B cell (primary cell): ENCODE data around the gene ZFP64.

Experiments
- CTCF ChIP-seq: fragments of 200-600 bp; IDR thresholded peaks from one replicate; pipeline ENCODE4 v1.8.0; 2022; ENCODE audit warnings: antibody characterized with exemption, mild to moderate bottlenecking
- EZH2 ChIP-seq: IDR thresholded peaks from 2 replicates; pipeline ENCODE4 v1.6.1; 2012; ENCODE audit warnings: borderline replicate concordance, low read depth, mild to moderate bottlenecking, moderate library complexity, low read length; ENCODE audit not compliant: insufficient read depth, poor library complexity, severe bottlenecking

- TF ChIP-seq EZH2 (no peak), CTCF (no peak)
Measured at GRCh38 chr20:52200870-52201269, 9.3 kb upstream of the ZFP64 start.
